Measurements from ENCODE around the gene SPAG16.

SPAG16 gene

GRCh38 chr2:214192711-214193110, 908.4 kb downstream of the SPAG16 start:
- H3K27ac ChIP-seq (replicated peaks) = no peak overlapping the region
- no peaks in the 10 kb centered on the region for H3K27me3 ChIP-seq (ENCODE audit: insufficient read depth, poor library complexity, severe bottlenecking)
- TF ChIP-seq CTCF (IDR thresholded peaks at IDR 0.05; ENCODE audit: insufficient read depth, low read length) (no peak), REST (IDR thresholded peaks at IDR 0.05; ENCODE audit: insufficient replicate concordance, low read depth) (no peak), GABPA (IDR thresholded peaks at IDR 0.05; ENCODE audit: low read depth) (no peak), POLR2AphosphoS5 (IDR thresholded peaks at IDR 0.05; ENCODE audit: low read depth) (no peak), SPI1 (IDR thresholded peaks at IDR 0.05; ENCODE audit: borderline replicate concordance, low read depth) (no peak)
- no peak for DNase-seq (ENCODE audit: low read depth in 1 of 2, low spot score in 1 of 2)
- H3K4me3 ChIP-seq (replicated peaks; ENCODE audit: insufficient read depth, low read length) = no peak overlapping the region

GRCh38 chr2:214193943-214194342, 909.7 kb downstream of the SPAG16 start:
- no peak overlapping the region for H3K4me3 ChIP-seq (replicated peaks; ENCODE audit: insufficient read depth, low read length)
- H3K27ac ChIP-seq (replicated peaks) = no peak overlapping the region
- no peak for DNase-seq (ENCODE audit: low read depth in 1 of 2, low spot score in 1 of 2)
- no peak for TF ChIP-seq GABPA (IDR thresholded peaks at IDR 0.05; ENCODE audit: low read depth)
- TF ChIP-seq CTCF (IDR thresholded peaks at IDR 0.05; ENCODE audit: insufficient read depth, low read length) = no peak
- TF ChIP-seq POLR2AphosphoS5 (IDR thresholded peaks at IDR 0.05; ENCODE audit: low read depth) = no peak
- TF ChIP-seq SPI1 (IDR thresholded peaks at IDR 0.05; ENCODE audit: borderline replicate concordance, low read depth) = no peak
- no peak for TF ChIP-seq REST (IDR thresholded peaks at IDR 0.05; ENCODE audit: insufficient replicate concordance, low read depth)
- H3K27me3 ChIP-seq (ENCODE audit: insufficient read depth, poor library complexity, severe bottlenecking) = no peaks in the 10 kb centered on the region

GRCh38 chr2:214196260-214196659, 912.0 kb downstream of the SPAG16 start:
- no peak overlapping the region for H3K4me3 ChIP-seq (replicated peaks; ENCODE audit: insufficient read depth, low read length)
- no peaks in the 10 kb centered on the region for H3K27me3 ChIP-seq (ENCODE audit: insufficient read depth, poor library complexity, severe bottlenecking)
- DNase-seq (ENCODE audit: low read depth in 1 of 2, low spot score in 1 of 2) = no peak
- TF ChIP-seq REST (IDR thresholded peaks at IDR 0.05; ENCODE audit: insufficient replicate concordance, low read depth) = no peak
- TF ChIP-seq SPI1 (IDR thresholded peaks at IDR 0.05; ENCODE audit: borderline replicate concordance, low read depth) = no peak
- TF ChIP-seq CTCF (IDR thresholded peaks at IDR 0.05; ENCODE audit: insufficient read depth, low read length) = no peak
- TF ChIP-seq GABPA (IDR thresholded peaks at IDR 0.05; ENCODE audit: low read depth) = no peak
- no peak for TF ChIP-seq POLR2AphosphoS5 (IDR thresholded peaks at IDR 0.05; ENCODE audit: low read depth)
- H3K27ac ChIP-seq (replicated peaks) = no peak overlapping the region

Data from HL-60 (cell line).